Measurements from ENCODE around the gene MEOX1. TPM values are rescaled to one million over a fixed set of nuclear protein-coding genes. Genes with fewer than 3 reads are reported as not detected.

Gene MEOX1
- total and polyA plus RNA-seq, 2 of the 8 experiments (the other 6 are each of a cell fraction or from before 2014, with no cell fraction given): not detected

DNA sequence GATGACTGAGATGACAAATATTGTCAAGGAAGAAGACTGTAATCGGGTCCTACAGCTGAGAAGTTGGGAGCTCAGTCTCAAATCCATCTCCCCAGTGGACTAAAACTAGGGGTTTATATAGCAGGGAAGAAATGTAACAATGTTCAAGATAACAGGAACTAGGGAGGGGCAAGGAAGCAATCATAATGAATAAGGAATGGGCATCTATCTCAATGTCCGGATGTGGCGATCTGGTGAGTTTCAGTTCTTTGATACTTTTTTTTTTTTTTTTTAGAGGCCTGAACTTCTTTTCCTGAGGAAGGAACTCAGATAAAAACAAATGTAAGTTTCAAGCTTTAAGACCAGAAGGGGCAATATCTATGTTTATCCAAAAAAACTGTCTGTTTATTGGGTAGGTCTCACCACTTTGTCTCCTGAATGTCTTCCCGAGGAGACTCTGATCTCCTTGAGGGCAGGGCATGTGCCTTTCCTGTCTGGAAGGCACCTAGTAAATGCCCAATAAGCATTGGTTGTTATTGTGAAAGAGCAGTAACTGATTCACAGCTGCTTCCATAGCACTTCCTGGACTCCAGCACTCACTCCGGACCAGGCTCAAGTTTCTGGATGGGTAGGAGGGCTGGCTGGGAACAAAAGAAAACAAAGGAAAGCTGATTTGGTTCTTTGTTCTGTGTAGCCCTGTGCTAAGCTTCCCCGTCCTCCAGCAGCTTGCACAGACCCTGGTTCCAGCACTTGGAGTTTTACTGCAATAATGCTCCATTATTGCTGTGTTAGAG is 51.9 kb downstream of the MEOX1 start (continued):
- TF ChIP-seq, protein P1, sequence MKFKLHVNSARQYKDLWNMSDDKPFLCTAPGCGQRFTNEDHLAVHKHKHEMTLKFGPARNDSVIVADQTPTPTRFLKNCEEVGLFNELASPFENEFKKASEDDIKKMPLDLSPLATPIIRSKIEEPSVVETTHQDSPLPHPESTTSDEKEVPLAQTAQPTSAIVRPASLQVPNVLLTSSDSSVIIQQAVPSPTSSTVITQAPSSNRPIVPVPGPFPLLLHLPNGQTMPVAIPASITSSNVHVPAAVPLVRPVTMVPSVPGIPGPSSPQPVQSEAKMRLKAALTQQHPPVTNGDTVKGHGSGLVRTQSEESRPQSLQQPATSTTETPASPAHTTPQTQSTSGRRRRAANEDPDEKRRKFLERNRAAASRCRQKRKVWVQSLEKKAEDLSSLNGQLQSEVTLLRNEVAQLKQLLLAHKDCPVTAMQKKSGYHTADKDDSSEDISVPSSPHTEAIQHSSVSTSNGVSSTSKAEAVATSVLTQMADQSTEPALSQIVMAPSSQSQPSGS (IDR thresholded peaks at IDR 0.05; ENCODE audit: low read length): no peak
- no peak for TF ChIP-seq ZNF274 (IDR thresholded peaks at IDR 0.05; ENCODE audit: borderline replicate concordance, extremely low read depth, low read length)
- no peak for TF ChIP-seq EZH2 (IDR thresholded peaks at IDR 0.05; ENCODE audit: low read depth, low read length, severe bottlenecking)
- no peak for TF ChIP-seq GABPA (IDR thresholded peaks at IDR 0.05; ENCODE audit: borderline replicate concordance, insufficient read depth, low read length)
- no peak for TF ChIP-seq TEAD4 (IDR thresholded peaks at IDR 0.05; ENCODE audit: low read depth, low read length)
- TF ChIP-seq POLR2AphosphoS5 (IDR thresholded peaks at IDR 0.05; ENCODE audit: low read depth, low read length): no peak
